ENCODE data around the gene TSFM. TPM values are rescaled to one million over a fixed set of nuclear protein-coding genes. Genes with fewer than 3 reads are reported as not detected.

TSFM gene
- total and polyA plus RNA-seq, 2 of the 4 experiments (the other 2 are of a cell fraction), result 11.5 to 14.0 TPM

DNA sequence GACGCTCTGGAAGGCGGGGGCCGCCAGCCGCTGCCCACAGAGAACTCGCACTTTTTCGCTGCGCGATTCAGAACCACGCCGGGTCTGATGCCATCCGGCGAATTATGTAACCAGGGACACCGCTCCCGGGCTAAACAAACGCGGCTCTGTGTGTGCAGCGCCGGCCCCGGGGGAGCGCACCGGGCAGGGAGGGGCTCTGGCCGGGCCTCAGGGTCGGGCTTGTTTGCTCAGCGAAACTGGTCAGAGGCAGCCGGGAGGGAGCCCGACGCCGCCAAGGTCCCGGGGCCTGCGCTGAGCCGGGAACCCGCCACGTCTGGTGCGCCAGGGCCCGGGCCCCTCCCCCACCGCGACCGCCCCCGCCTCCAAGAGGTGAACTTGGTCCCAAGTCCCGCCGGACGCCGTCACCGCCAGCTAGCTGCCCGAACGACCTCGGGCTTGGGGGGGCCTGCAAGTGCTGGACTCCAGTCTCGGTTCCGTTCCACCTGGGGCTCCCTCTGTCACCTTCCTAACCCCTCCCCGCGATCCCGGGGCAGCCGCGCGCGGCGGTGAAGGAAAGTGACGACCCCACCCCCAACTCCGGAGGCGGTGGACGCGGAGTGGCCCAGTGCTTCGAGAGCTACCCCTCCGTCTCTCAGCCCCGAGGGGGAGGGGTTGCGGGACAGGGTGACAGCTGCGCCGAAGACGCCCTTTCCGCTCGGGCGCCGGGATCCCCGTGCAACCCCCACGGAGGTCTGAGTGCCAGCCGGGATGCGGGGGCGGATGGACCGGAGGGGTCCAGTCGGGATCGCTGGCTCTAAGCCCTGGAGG lies 63.1 kb downstream of the TSFM start:
- no peaks in the 10 kb centered on the region; the same call in 1 of the 2 replicates for H3K36me3 ChIP-seq (ENCODE audit: control insufficient read depth, insufficient read depth, low read length)

More for the DNA sequence above, 63.1 kb downstream of the TSFM start:
- Histone ChIP-seq H2BK20ac (ENCODE audit: low read depth, low read length) (no peak overlapping the region), H2AK9ac (replicated peaks; ENCODE audit: low read depth, low read length, poor library complexity) (peak overlapping the region; percentile 100), H3K9ac (ENCODE audit: low read depth, low read length) (peak overlapping the region; percentile 98), H3K79me1 (ENCODE audit: low read depth in 1 of 2, low read length in 2 of 2) (peaks cover 0 to 29% of the 10 kb centered on the region in 2 experiments; a peak in 2 of 4 replicates), H2BK5ac (ENCODE audit: low read depth, low read length, poor library complexity, severe bottlenecking) (peak overlapping the region; percentile 99), H2AK5ac (ENCODE audit: low read depth, low read length) (peak overlapping the region; percentile 94), H3K9me1 (ENCODE audit: insufficient read depth, low read length) (peaks cover 23% of the 10 kb centered on the region), H3K4me1 (ENCODE audit: control insufficient read depth, insufficient read depth, low read length) (peaks cover 21% of the 10 kb centered on the region), H4K91ac (ENCODE audit: insufficient read depth, low read depth, low read length) (peak overlapping the region; percentile 95), H3K27me3 (ENCODE audit: control insufficient read depth, insufficient read depth, low read length) (no peaks in the 10 kb centered on the region), H2BK120ac (ENCODE audit: low read depth, low read length) (peak overlapping the region; percentile 76), H4K5ac (ENCODE audit: low read depth, low read length) (peak overlapping the region; percentile 90), H3K4me2 (ENCODE audit: low read depth, low read length) (peak overlapping the region; percentile 87; the same call in 1 of the 2 replicates), H4K8ac (ENCODE audit: low read depth in 2 of 2, low read length in 2 of 2) (peak overlapping the region; percentile 72 to 74; a peak in 3 of 4 replicates), H3K27ac (ENCODE audit: insufficient read depth, low read length) (peak overlapping the region; percentile 99), H2BK15ac (ENCODE audit: low read depth, low read length) (peak overlapping the region; percentile 53; the same call in 1 of the 3 replicates), H3K14ac (replicated peaks; ENCODE audit: low read depth, low read length) (peak overlapping the region; percentile 94), H2AFZ (replicated peaks; ENCODE audit: low read length, poor library complexity) (peak overlapping the region; percentile 99), H3K23ac (ENCODE audit: low read depth, low read length) (peak overlapping the region; percentile 98), H4K20me1 (ENCODE audit: insufficient read depth, low read length) (peaks cover 51% of the 10 kb centered on the region), H3K56ac (ENCODE audit: extremely low read depth, insufficient read depth, low read length) (peak overlapping the region; percentile 95), H3K4ac (ENCODE audit: low read depth, low read length) (peak overlapping the region; percentile 92), H3K18ac (ENCODE audit: low read depth, low read length) (peak overlapping the region; percentile 90), H3K9me3 (ENCODE audit: control insufficient read depth, insufficient read depth, low read length) (no peaks in the 10 kb centered on the region), H3K4me3 (ENCODE audit: insufficient read depth, low read depth, low read length) (peak overlapping the region; percentile 99)
- dilution Hi-C loops (cut with HindIII; ENCODE audit: low sequenced_read_pairs, unreplicated experiment), result no loop called here
- intact Hi-C loops (cut with micrococcal nuclease), result loop anchor here (1.0 to 2.0 kb wide), 3 partner anchors 19 to 57 kb away; no protein-coding TSS in a partner anchor
- in situ Hi-C loops (cut with MboI; ENCODE audit: low sequenced_read_pairs), result loop anchor here (10.0 kb wide), 1 partner anchor 49 kb away; no protein-coding TSS in a partner anchor
- DNase-seq (no peak), ATAC-seq (ENCODE audit: low read depth) (peak; percentile 13)
- WGBS, 2 experiments (ENCODE audit: extremely low coverage in 2 of 2, insufficient read length in 1 of 2), result 0% methylated on average over 37 of the region's 81 CpGs; no CpG with 5 or more reads in 1 of the 2 experiments
- POLR2A ChIA-PET (ENCODE audit: unreplicated experiment), result interaction anchor here (0.6 to 2.8 kb wide), 6 partner anchors 8 to 50 kb away, joined by 3 to 16 read pairs (median 4); no protein-coding TSS in a partner anchor
- TF ChIP-seq, protein P1, sequence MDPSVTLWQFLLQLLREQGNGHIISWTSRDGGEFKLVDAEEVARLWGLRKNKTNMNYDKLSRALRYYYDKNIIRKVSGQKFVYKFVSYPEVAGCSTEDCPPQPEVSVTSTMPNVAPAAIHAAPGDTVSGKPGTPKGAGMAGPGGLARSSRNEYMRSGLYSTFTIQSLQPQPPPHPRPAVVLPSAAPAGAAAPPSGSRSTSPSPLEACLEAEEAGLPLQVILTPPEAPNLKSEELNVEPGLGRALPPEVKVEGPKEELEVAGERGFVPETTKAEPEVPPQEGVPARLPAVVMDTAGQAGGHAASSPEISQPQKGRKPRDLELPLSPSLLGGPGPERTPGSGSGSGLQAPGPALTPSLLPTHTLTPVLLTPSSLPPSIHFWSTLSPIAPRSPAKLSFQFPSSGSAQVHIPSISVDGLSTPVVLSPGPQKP (IDR thresholded peaks at IDR 0.05; ENCODE audit: borderline replicate concordance, low read depth, low read length), result no peak
- peak; percentile 52; the same call in 1 of the 2 replicates for TF ChIP-seq MXI1 (IDR thresholded peaks at IDR 0.05; ENCODE audit: borderline replicate concordance, low read depth, low read length)
- TF ChIP-seq NFE2L2 (IDR thresholded peaks at IDR 0.05; ENCODE audit: low read depth, low read length), result no peak
- TF ChIP-seq POLR2A (IDR thresholded peaks at IDR 0.05; ENCODE audit: low read depth, low read length), result no peak
- no peak for TF ChIP-seq RAD21 (IDR thresholded peaks at IDR 0.05; ENCODE audit: low read length)
- TF ChIP-seq BHLHE40 (IDR thresholded peaks at IDR 0.05; ENCODE audit: low read depth, low read length), result peak; percentile 63
- no peak for TF ChIP-seq FOS (IDR thresholded peaks at IDR 0.05; ENCODE audit: low read depth, low read length)
- no peak for TF ChIP-seq RFX5 (IDR thresholded peaks at IDR 0.05; ENCODE audit: low read depth, low read length)
- TF ChIP-seq CEBPB (IDR thresholded peaks at IDR 0.05; ENCODE audit: low read depth, low read length), result no peak
- TF ChIP-seq CTCF (conservative IDR thresholded peaks at IDR 0.05; ENCODE audit: low read depth, low read length), result no peak
- TF ChIP-seq MAZ (IDR thresholded peaks at IDR 0.05; ENCODE audit: borderline replicate concordance, low read depth, low read length), result 0 out of 2 replicates have a peak, but pooled peaks have one; percentile 5
- no peak for TF ChIP-seq USF2 (IDR thresholded peaks at IDR 0.05; ENCODE audit: low read depth, low read length)
- no peak for TF ChIP-seq MAFK (IDR thresholded peaks at IDR 0.05; ENCODE audit: low read depth, low read length)
- BruUV-seq (replicated peaks), result no TSS peak
- CTCF ChIA-PET, result no interaction called here
